NCI-H524 treated with DMSO at 0.1 percent for 48 hours (cell line): ENCODE data around the gene BTBD9.
A peak's percentile ranks its signal among the peaks of the same experiment; 100 is the strongest.
"Not testable (repeated sequence)": the region's sequence is repeated elsewhere in the genome, so short reads cannot be mapped to it uniquely, and the experiment has no call there.

ENCODE experiments used
- DNase-seq: peaks from one replicate; lab custom pipeline; 2025; lab: John Stamatoyannopoulos, UW

The BTBD9 gene

DNA sequence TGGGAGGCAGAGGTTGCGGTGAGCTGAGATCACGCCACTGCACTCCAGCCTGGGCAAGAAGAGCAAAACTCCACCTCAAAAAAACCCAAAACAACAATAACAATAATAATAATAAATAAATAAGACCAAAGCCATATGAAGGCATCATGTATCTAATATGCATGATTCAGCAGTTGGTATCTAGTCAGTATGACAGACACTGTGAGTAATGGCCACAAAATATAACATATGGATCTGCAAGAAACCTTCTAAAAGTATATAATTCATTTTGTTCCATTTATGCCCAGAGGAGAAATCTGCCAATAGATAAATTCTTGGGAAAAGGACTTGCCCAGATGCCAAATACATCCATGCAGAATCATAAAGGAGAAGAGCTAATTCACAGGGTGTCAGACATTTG lies 252.3 kb downstream of the BTBD9 start:
- DNase-seq = no peak

- DNase-seq = no peak
Observed at GRCh38 chr6:38378801-38379200, 260.9 kb downstream of the BTBD9 start.

GRCh38 chr6:38375937-38376336 lies 263.8 kb downstream of the BTBD9 start:
- no peak for DNase-seq

- no peak for DNase-seq
Observed at GRCh38 chr6:38375341-38375740, 264.4 kb downstream of the BTBD9 start.

GRCh38 chr6:38371881-38372280 lies 267.8 kb downstream of the BTBD9 start:
- no peak for DNase-seq

GRCh38 chr6:38370653-38371601 lies 268.8 kb downstream of the BTBD9 start:
- no peak for DNase-seq

GRCh38 chr6:38367231-38367630 lies 272.5 kb downstream of the BTBD9 start:
- DNase-seq = no peak

DNA sequence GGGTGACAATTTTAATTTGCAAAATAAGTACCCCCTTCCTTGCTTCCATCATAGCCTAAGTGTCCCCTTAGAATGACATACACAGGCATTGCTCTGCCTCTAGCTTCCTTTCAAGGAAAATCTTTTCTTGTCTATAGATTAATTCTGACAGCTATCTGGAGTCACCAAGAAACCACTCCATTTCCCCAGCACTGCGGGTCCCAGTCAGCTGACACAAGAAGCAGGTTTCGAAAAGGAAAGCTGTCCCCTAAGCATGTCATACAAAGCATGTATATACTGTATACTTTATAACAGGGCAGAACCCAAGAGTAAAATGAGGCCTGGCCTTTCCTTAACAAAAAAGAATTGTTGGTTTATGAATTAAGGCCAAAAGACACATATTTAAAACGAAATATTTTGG lies 273.5 kb downstream of the BTBD9 start:
- DNase-seq = no peak

GRCh38 chr6:38364775-38365174 lies 275.0 kb downstream of the BTBD9 start:
- DNase-seq = no peak

DNA sequence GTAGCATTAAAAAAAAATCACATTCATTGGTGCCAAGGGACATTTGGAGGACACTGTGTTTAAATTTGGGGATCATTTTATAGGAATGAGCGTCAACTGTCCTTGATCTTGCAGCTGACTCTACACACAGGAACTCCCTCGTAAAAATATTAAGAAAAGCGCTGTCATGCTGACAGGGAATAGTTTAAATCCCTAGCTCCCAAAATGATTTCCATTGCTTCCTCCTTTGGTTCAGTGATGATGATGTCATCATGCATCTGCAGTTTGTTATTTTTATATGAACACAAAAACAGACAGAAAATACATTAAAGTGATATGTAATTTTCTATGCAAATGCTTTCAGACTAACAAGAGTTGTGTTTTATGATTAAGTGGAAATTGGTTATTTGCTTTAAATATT lies 275.6 kb downstream of the BTBD9 start:
- DNase-seq = no peak

- no peak for DNase-seq
Observed at GRCh38 chr6:38355519-38355918, 284.2 kb downstream of the BTBD9 start.

- DNase-seq = no peak
Observed at GRCh38 chr6:38354905-38355304, 284.8 kb downstream of the BTBD9 start.

DNA sequence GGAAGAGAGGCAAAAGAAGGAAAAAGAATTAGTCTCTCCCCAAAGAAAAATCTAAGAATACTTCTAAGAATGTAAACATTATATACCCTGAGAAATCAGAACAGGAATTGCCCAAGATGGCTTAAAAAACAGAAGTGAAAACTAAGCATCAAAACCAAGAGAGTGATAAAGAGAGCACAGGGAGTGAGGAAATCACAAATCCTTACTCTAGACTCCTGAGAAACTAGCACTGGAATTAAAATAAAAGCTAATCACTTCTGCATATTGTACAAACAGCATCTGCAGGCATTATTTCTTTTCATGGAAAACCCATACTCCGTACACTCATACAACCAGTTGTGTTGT lies 285.7 kb downstream of the BTBD9 start:
- DNase-seq = no peak

GRCh38 chr6:38353310-38354036 lies 286.3 kb downstream of the BTBD9 start:
- no peak for DNase-seq

GRCh38 chr6:38352636-38353035 lies 287.1 kb downstream of the BTBD9 start:
- no peak for DNase-seq

GRCh38 chr6:38350942-38351341 lies 288.8 kb downstream of the BTBD9 start:
- no peak for DNase-seq

GRCh38 chr6:38350220-38350619 lies 289.5 kb downstream of the BTBD9 start:
- no peak for DNase-seq

- DNase-seq = no peak
Observed at GRCh38 chr6:38349795-38350194, 289.9 kb downstream of the BTBD9 start.

- DNase-seq = no peak
Observed at GRCh38 chr6:38349221-38349620, 290.5 kb downstream of the BTBD9 start.

DNA sequence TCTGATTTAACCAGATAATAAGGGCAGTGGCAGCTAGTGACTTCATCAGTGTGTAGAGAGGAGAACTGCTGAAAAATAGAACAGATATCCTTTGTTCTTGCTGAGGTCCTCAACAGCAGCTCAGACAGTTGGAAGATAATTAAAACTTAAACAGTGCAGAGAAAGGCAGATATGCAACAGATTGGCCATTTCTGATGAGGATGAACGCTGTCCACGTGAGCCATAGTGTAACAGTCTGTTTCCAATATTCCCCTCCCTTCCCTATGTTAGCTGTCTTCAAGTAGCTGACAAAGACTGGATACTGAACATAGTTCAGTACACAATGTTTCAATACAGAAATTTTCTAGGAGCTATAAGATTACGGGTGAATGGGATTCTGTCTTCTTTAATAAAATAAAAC lies 291.4 kb downstream of the BTBD9 start:
- peak; percentile 41 for DNase-seq

DNA sequence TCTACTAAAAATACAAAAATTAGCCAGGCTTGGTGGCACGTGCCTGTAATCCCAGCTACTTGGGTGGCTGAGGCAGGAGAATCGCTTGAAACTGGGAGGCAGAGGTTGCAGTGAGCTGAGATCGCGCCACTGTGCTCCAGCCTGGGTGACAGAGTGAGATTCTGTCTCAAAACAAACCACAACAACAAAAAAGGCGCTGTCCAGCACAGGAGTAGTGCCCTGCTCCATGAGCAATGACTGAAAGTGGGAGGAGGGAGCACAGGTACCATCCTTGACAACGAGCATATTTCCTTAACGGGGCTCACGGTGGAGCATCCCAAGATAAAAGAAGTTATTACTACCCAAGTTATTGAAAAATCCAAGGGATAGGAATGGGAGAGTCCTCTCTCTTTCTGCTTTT lies 291.9 kb downstream of the BTBD9 start:
- DNase-seq = not testable (repeated sequence)

- DNase-seq = no peak
Observed at GRCh38 chr6:38346291-38347079, 293.2 kb downstream of the BTBD9 start.

DNA sequence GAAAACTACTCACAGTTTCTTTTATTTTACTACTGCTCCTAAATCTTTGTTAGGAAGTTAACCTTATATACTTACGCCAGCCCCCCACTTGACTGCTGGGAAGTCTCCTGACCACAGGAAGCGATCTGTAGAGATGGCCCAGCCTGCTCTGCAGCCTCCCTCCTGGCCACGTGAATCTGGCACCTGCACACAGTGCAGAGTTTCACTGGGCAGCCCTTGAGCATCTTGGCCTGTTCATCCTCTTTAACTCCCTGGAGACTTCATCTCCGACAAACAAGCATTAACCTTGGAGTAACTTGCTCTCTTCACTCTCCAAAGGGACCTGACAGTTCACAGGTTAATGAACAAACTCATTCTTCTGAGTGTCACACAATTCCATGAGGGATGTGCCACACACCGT lies 294.1 kb downstream of the BTBD9 start:
- peak; percentile 57 for DNase-seq
